HG02571 (cell line): Measurements from ENCODE around the gene G6PD.
A peak's percentile ranks its signal among the peaks of the same experiment; 100 is the strongest.
"Not testable (repeated sequence)": the region's sequence is repeated elsewhere in the genome, so short reads cannot be mapped to it uniquely, and the experiment has no call there.

Source experiments
- ATAC-seq: cut with Tn5 transposase; IDR thresholded peaks from one replicate; pipeline ENCODE4 v1.9.1; 2021; ENCODE audit warnings: mild to moderate bottlenecking, moderate library complexity; ENCODE audit not compliant: unreplicated experiment

G6PD gene

GRCh38 chrX:154545673-154546274 lies 872 bp downstream of the G6PD start:
- no peak for ATAC-seq

GRCh38 chrX:154542723-154543424 lies 3.8 kb downstream of the G6PD start:
- no peak for ATAC-seq

GRCh38 chrX:154541896-154542722 lies 4.5 kb downstream of the G6PD start:
- no peak for ATAC-seq

- ATAC-seq: no peak
These were observed 5.1 kb downstream of the G6PD start for GRCh38 chrX:154541589-154541895.

GRCh38 chrX:154540897-154541535 lies 5.6 kb downstream of the G6PD start:
- ATAC-seq: no peak

GRCh38 chrX:154540365-154540764 lies 6.3 kb downstream of the G6PD start:
- not testable (repeated sequence) for ATAC-seq

- no peak for ATAC-seq
These were observed 7.6 kb downstream of the G6PD start for GRCh38 chrX:154539077-154539476.

- ATAC-seq: no peak
These were observed 10.8 kb downstream of the G6PD start for GRCh38 chrX:154535892-154536291.

- peak; percentile 94 for ATAC-seq
These were observed 11.9 kb downstream of the G6PD start for GRCh38 chrX:154534526-154535322.

- ATAC-seq: no peak
These were observed 14.0 kb downstream of the G6PD start for GRCh38 chrX:154532690-154533089.

GRCh38 chrX:154531626-154532025 lies 15.0 kb downstream of the G6PD start:
- no peak for ATAC-seq

- no peak for ATAC-seq
These were observed 16.4 kb downstream of the G6PD start for GRCh38 chrX:154530286-154530685.

- no peak for ATAC-seq
These were observed 17.4 kb downstream of the G6PD start for GRCh38 chrX:154529206-154529612.

GRCh38 chrX:154526901-154527675 lies 19.6 kb downstream of the G6PD start:
- ATAC-seq: peak; percentile 67

- no peak for ATAC-seq
These were observed 20.8 kb downstream of the G6PD start for GRCh38 chrX:154525606-154526490.

GRCh38 chrX:154519389-154519788 lies 27.3 kb downstream of the G6PD start:
- ATAC-seq: no peak

GRCh38 chrX:154517101-154517781 lies 29.4 kb downstream of the G6PD start:
- ATAC-seq: no peak

GRCh38 chrX:154516656-154517100 lies 30.0 kb downstream of the G6PD start:
- ATAC-seq: no peak
